Fibroblast of lung (primary cell): ENCODE results near the gene NACAD. TPM values are rescaled to one million over a fixed set of nuclear protein-coding genes. Genes with fewer than 3 reads are reported as not detected.
A peak's percentile ranks its signal among the peaks of the same experiment; 100 is the strongest.

Experiments
- DNase-seq, 2 donors: peaks; one replicate each; pipeline versions ENCODE4 v3.0.0 to v3.0.0-alpha.2; 2010; ENCODE audit warnings: low read depth in 2 of 2
- H2AFZ ChIP-seq: 2 replicates; pipeline ENCODE4 v1.5.1; 2012; ENCODE audit warnings: low read length, control low read depth, inconsistent platforms
- H3K27ac ChIP-seq: 2 replicates; pipeline ENCODE4 v1.5.1; 2011; ENCODE audit warnings: low read length, control low read depth; ENCODE audit not compliant: insufficient read depth
- H3K27me3 ChIP-seq: 2 replicates; pipeline ENCODE4 v1.5.1; 2011; ENCODE audit warnings: mild to moderate bottlenecking, low read length; ENCODE audit not compliant: control insufficient read depth, insufficient read depth
- H3K36me3 ChIP-seq: 2 replicates; pipeline ENCODE4 v1.5.1; 2011; ENCODE audit warnings: low read length; ENCODE audit not compliant: control insufficient read depth, insufficient read depth
- H3K4me1 ChIP-seq: 2 replicates; pipeline ENCODE4 v1.5.1; 2011; ENCODE audit warnings: low read length; ENCODE audit not compliant: control insufficient read depth, insufficient read depth; ENCODE audit errors: extremely low read depth
- H3K4me2 ChIP-seq: 2 replicates; pipeline ENCODE4 v1.5.1; 2011; ENCODE audit warnings: low read length, control low read depth; ENCODE audit not compliant: insufficient read depth; ENCODE audit errors: extremely low read depth
- H3K4me3 ChIP-seq, 4 experiments: fragments of 200-600 bp in 1 of 4; sonication (generic) in 1 of 4; replicated peaks in 1 of 4; 2 replicates each; pipeline ENCODE4 v1.5.1; 2011 to 2016; ENCODE audit warnings: low read length in 4 of 4, low read depth in 3 of 4, mild to moderate bottlenecking in 3 of 4, control low read depth in 2 of 4, inconsistent platforms in 1 of 4, mixed read lengths in 1 of 4; ENCODE audit not compliant: insufficient read depth in 1 of 4; ENCODE audit errors: control extremely low read depth in 1 of 4
- H3K79me2 ChIP-seq: 2 replicates; pipeline ENCODE4 v1.5.1; 2012; ENCODE audit warnings: mild to moderate bottlenecking, low read length, inconsistent platforms; ENCODE audit not compliant: control insufficient read depth, insufficient read depth
- H3K9ac ChIP-seq: 2 replicates; pipeline ENCODE4 v1.5.1; 2011; ENCODE audit warnings: mild to moderate bottlenecking, low read length, control low read depth; ENCODE audit not compliant: insufficient read depth
- H3K9me3 ChIP-seq: 2 replicates; pipeline ENCODE4 v1.5.1; 2012; ENCODE audit warnings: low read depth, low read length; ENCODE audit not compliant: control insufficient read depth, insufficient read depth
- H4K20me1 ChIP-seq: 2 replicates; pipeline ENCODE4 v1.5.1; 2011; ENCODE audit warnings: low read length; ENCODE audit not compliant: control insufficient read depth, insufficient read depth; ENCODE audit errors: extremely low read depth
- CTCF ChIP-seq, 2 donors: IDR thresholded peaks in 1 of 2; conservative IDR thresholded peaks in 1 of 2; 1 replicate in 1 of 2; 2 replicates in 1 of 2; pipeline ENCODE4 v1.5.1; 2011 to 2012; ENCODE audit warnings: low read length in 2 of 2, control low read depth in 1 of 2, inconsistent platforms in 1 of 2, low read depth in 1 of 2, mild to moderate bottlenecking in 1 of 2
- EZH2 ChIP-seq: IDR thresholded peaks from 2 replicates; pipeline ENCODE4 v1.5.1; 2012; ENCODE audit warnings: low read length, control low read depth, mild to moderate bottlenecking; ENCODE audit errors: missing control alignments
- polyA plus RNA-seq, 2 donors: library from polyadenylated mRNA; depleted of rRNA in 1 of 2; stranded (reverse) in 1 of 2; unstranded in 1 of 2; fragments of >200 nt; gene quantifications; 2 replicates each; pipeline ENCODE4 v1.2.1, GENCODE V29; 2011 to 2012; ENCODE audit warnings: missing spikeins in 1 of 2
- total RNA-seq: library from RNA; depleted of rRNA; stranded (reverse); fragments of >200 nt; gene quantifications from 2 replicates; pipeline ENCODE4 v1.2.1, GENCODE V29; 2014

Gene NACAD
- total and polyA plus RNA-seq, 2 donors (not counting 1 experiment from before 2014, with no cell fraction given): 0.41 to 2.8 TPM

- Histone ChIP-seq H3K27me3 (no peaks in the 10 kb centered on the region), H3K79me2 (no peaks in the 10 kb centered on the region), H3K4me2 (no peak overlapping the region), H2AFZ (no peak overlapping the region), H3K27ac (no peak overlapping the region), H3K4me3 (no peak overlapping the region), H3K4me1 (no peaks in the 10 kb centered on the region), H3K36me3 (peaks cover 28% of the 10 kb centered on the region), H3K9me3 (no peaks in the 10 kb centered on the region), H3K9ac (no peak overlapping the region), H4K20me1 (no peaks in the 10 kb centered on the region)
- TF ChIP-seq EZH2: no peak
- no peak for TF ChIP-seq CTCF (conservative IDR thresholded peaks at IDR 0.05 in 1 of 2, IDR thresholded peaks at IDR 0.05 in 1 of 2; ENCODE audit: low read depth in 1 of 2, low read length in 2 of 2)
- no peak for DNase-seq
Measured at GRCh38 chr7:45098983-45099839, 10.4 kb upstream of the NACAD start.

- Histone ChIP-seq H3K4me3 (no peak overlapping the region), H4K20me1 (no peaks in the 10 kb centered on the region), H3K79me2 (no peaks in the 10 kb centered on the region), H3K36me3 (no peaks in the 10 kb centered on the region), H3K4me2 (no peak overlapping the region), H3K9ac (no peak overlapping the region), H3K27me3 (peaks cover 3% of the 10 kb centered on the region), H3K27ac (no peak overlapping the region), H3K9me3 (no peaks in the 10 kb centered on the region), H2AFZ (no peak overlapping the region), H3K4me1 (no peaks in the 10 kb centered on the region)
- TF ChIP-seq EZH2 (no peak), CTCF (conservative IDR thresholded peaks at IDR 0.05 in 1 of 2, IDR thresholded peaks at IDR 0.05 in 1 of 2; ENCODE audit: low read depth in 1 of 2, low read length in 2 of 2) (no peak)
- no peak for DNase-seq
Measured at GRCh38 chr7:45092931-45093235, 4.1 kb upstream of the NACAD start.

- peak; percentile 8 to 25 for DNase-seq
- no peaks in the 10 kb centered on the region for H3K36me3 ChIP-seq
- no peaks in the 10 kb centered on the region for H4K20me1 ChIP-seq
- H3K9me3 ChIP-seq: no peaks in the 10 kb centered on the region
- H3K27me3 ChIP-seq: peaks cover 3% of the 10 kb centered on the region
- no peak overlapping the region for H3K9ac ChIP-seq
- no peak overlapping the region for H2AFZ ChIP-seq
- H3K4me3 ChIP-seq: no peak overlapping the region
- no peak overlapping the region for H3K4me2 ChIP-seq
- no peak for TF ChIP-seq EZH2
- no peak for TF ChIP-seq CTCF (conservative IDR thresholded peaks at IDR 0.05 in 1 of 2, IDR thresholded peaks at IDR 0.05 in 1 of 2; ENCODE audit: low read depth in 1 of 2, low read length in 2 of 2)
- H3K79me2 ChIP-seq: no peaks in the 10 kb centered on the region
- no peaks in the 10 kb centered on the region for H3K4me1 ChIP-seq
- H3K27ac ChIP-seq: no peak overlapping the region
Measured at GRCh38 chr7:45092100-45092930, 3.5 kb upstream of the NACAD start.
